ENCODE results near the gene GUCD1. TPM values are rescaled to one million over a fixed set of nuclear protein-coding genes. Genes with fewer than 3 reads are reported as not detected.

The GUCD1 gene
- total and polyA plus RNA-seq, 2 of the 8 experiments (the other 6 are each of a cell fraction or from before 2014, with no cell fraction given) = 85.2 to 128 TPM

- TF ChIP-seq USF2 (IDR thresholded peaks at IDR 0.05; ENCODE audit: low read length) = no peak
- TF ChIP-seq TEAD4 (IDR thresholded peaks at IDR 0.05; ENCODE audit: low read depth, low read length) = no peak
- no peak for TF ChIP-seq KDM1A (IDR thresholded peaks at IDR 0.05; ENCODE audit: borderline replicate concordance, low read length)
- TF ChIP-seq RFX5 (IDR thresholded peaks at IDR 0.05; ENCODE audit: borderline replicate concordance, low read depth, low read length) = no peak
- TF ChIP-seq CBX5 (IDR thresholded peaks at IDR 0.05; ENCODE audit: low read depth, low read length) = no peak
- TF ChIP-seq CREB1 (IDR thresholded peaks at IDR 0.05) = no peak
These were observed 36.7 kb downstream of the GUCD1 start (continued) for GRCh38 chr22:24518228-24518627.
